ENCODE data around the gene SLC49A3.

GRCh38 chr4:659851-660250 is 29.1 kb downstream of the SLC49A3 start:
- TF ChIP-seq ATF3 (IDR thresholded peaks at IDR 0.05): no peak
- no peak for TF ChIP-seq CTCF (IDR thresholded peaks at IDR 0.05 in 2 of 3, conservative IDR thresholded peaks at IDR 0.05 in 1 of 3; ENCODE audit: borderline replicate concordance in 1 of 3, insufficient read depth in 1 of 3, low read depth in 2 of 3, low read length in 2 of 3)
- no peak for TF ChIP-seq REST (IDR thresholded peaks at IDR 0.05; ENCODE audit: low read depth)
- TF ChIP-seq CEBPB (IDR thresholded peaks at IDR 0.05; ENCODE audit: low read depth): no peak
- TF ChIP-seq TCF7L2 (IDR thresholded peaks at IDR 0.05; ENCODE audit: borderline replicate concordance, extremely low read depth, insufficient read depth, insufficient read length): no peak
- TF ChIP-seq EGR1 (IDR thresholded peaks at IDR 0.05; ENCODE audit: low read depth): no peak
- TF ChIP-seq POLR2A (IDR thresholded peaks at IDR 0.05; ENCODE audit: borderline replicate concordance, extremely low read depth, insufficient read depth, insufficient read length): no peak
- TF ChIP-seq SP1 (IDR thresholded peaks at IDR 0.05; ENCODE audit: low read depth): no peak
- no peak for TF ChIP-seq JUND (IDR thresholded peaks at IDR 0.05)
- no peak for TF ChIP-seq SRF (IDR thresholded peaks at IDR 0.05; ENCODE audit: low read depth)
- TF ChIP-seq ELF1 (IDR thresholded peaks at IDR 0.05; ENCODE audit: borderline replicate concordance, low read depth): no peak
- TF ChIP-seq EZH2 (IDR thresholded peaks at IDR 0.05): no peak

Measured in HCT116 (cell line).